Testis (tissue), 2 donors: ENCODE data around the gene ENTPD8.

Experiments used
- POLR2A ChIP-seq: fragments of 450-650 bp; IDR thresholded peaks from one replicate; pipeline ENCODE4 v1.6.1; 2017; ENCODE audit warnings: antibody characterized with exemption, mild to moderate bottlenecking, moderate library complexity
- TF ChIP-seq, protein P1 (sequence below), 3 experiments: fragments of 450-650 bp in 2 of 3; fragments of 200-600 bp in 1 of 3; sonication (generic) in 1 of 3; IDR thresholded peaks; one replicate each; pipeline ENCODE4 v1.5.1; 2016 to 2019; ENCODE audit warnings: antibody characterized with exemption in 3 of 3, mild to moderate bottlenecking in 2 of 3, moderate library complexity in 1 of 3

DNA sequence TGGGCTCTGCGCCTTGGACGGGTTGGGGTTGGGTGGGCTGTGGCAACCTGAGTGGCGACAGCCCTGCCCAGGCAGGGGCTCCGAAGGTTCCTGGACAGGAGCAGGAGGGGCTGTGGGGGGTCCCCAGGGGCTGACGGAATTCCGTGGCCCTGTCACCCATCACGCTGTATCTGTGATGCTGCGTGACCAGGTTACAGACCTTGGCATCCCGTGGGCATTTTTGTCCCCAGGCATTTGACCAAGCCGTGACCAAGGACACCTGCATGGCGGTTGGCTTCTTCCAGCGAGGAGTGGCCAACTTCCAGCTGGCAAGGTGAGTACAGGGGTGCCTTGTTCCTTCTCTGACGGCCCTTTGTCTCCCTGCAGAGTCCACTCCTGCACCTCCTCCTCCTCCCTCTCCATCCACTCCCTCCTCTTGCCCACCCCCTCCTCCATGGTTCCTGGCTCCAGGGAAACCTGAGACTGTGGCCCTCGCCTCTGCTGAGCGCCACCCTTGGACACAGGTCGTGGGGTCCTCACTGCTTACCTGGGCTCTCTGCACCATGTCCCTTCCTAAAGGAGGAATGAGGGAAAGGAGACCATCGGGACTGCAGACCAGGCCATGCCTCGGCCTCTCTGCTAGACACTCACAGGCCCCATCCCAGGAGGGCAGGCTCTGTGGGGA, 15.0 kb downstream of the ENTPD8 start:
- TF ChIP-seq, protein P1, sequence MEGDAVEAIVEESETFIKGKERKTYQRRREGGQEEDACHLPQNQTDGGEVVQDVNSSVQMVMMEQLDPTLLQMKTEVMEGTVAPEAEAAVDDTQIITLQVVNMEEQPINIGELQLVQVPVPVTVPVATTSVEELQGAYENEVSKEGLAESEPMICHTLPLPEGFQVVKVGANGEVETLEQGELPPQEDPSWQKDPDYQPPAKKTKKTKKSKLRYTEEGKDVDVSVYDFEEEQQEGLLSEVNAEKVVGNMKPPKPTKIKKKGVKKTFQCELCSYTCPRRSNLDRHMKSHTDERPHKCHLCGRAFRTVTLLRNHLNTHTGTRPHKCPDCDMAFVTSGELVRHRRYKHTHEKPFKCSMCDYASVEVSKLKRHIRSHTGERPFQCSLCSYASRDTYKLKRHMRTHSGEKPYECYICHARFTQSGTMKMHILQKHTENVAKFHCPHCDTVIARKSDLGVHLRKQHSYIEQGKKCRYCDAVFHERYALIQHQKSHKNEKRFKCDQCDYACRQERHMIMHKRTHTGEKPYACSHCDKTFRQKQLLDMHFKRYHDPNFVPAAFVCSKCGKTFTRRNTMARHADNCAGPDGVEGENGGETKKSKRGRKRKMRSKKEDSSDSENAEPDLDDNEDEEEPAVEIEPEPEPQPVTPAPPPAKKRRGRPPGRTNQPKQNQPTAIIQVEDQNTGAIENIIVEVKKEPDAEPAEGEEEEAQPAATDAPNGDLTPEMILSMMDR (IDR thresholded peaks at IDR 0.05) = no peak
- no peak for TF ChIP-seq POLR2A
